Stimulated activated CD4-positive, alpha-beta T cell treated with anti-CD3 and anti-CD28 coated beads, Interleukin-12 subunit alpha, Interleukin-12 subunit beta, amount 100 ng/mL, for 4 hours (primary cell): Measurements from ENCODE around the gene PCSK2.
"Not testable (repeated sequence)": the region's sequence is repeated elsewhere in the genome, so short reads cannot be mapped to it uniquely, and the experiment has no call there.

Source experiments
- DNase-seq: peaks from one replicate; pipeline ENCODE4 v3.0.0-alpha.2; 2020

Gene PCSK2, protein sequence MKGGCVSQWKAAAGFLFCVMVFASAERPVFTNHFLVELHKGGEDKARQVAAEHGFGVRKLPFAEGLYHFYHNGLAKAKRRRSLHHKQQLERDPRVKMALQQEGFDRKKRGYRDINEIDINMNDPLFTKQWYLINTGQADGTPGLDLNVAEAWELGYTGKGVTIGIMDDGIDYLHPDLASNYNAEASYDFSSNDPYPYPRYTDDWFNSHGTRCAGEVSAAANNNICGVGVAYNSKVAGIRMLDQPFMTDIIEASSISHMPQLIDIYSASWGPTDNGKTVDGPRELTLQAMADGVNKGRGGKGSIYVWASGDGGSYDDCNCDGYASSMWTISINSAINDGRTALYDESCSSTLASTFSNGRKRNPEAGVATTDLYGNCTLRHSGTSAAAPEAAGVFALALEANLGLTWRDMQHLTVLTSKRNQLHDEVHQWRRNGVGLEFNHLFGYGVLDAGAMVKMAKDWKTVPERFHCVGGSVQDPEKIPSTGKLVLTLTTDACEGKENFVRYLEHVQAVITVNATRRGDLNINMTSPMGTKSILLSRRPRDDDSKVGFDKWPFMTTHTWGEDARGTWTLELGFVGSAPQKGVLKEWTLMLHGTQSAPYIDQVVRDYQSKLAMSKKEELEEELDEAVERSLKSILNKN

DNA sequence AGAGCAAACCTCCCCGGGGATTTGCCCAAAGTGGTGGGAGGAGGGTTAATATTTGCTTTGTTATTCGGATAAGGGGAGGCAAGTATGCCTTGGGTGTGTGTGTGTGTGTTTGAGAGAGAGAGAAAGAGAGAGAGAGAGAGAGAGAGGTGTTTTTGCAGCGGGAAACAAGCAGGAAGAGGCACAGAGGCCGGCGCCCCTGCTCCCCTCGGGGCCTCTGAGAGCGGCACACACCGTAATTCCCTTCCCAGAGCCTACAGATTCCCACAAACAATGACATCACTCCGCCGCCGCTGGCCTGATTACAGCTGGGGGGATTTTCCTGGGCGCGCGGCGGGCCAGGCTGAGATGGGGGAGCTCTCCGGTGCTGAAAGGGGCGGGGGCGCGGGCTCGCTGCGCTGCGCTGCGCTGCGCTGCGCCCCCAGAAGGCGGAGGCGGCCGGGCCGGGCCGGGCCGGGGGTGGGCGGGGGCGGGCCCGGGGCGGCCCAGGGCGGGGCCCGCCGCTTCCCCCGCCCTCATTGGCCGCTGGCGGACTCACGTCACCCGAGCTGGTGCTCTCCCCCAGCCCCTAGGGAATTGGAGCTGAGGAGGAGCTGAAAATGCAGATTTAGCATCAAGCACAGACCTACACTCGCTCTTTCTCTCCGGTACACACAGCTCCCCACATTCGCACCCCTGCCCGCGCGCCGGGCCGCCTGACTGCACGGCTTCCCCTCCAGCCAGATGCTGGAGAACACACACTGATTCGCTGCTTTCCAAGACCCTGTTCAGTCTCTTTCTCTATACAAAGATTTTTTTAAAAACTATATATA lies at the start of gene PCSK2:
Gene PCSK2, plus strand, starts transcription at position 631 of the 809 bp plus-strand sequence. CDS start 266 bp downstream, outside the sequence.
- no peak for DNase-seq

DNA sequence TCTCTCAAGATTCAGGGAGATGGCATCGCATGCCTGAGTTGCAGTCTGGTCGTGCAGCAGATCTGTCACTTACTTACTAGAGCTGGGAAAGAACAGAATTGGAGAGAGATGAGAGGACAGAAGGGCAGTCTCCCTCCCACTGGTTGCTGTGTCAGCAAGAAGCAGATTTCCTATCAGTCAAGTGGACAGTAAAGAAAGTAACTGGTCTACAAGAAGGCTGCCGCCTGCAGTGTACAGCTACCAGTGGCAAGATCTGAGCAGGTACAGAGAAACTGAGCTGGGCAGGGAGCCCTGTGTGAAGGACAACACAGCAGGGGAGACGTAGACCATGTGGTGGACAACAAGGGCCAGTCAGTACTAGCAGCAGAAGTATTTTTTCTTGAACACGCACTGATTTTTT lies 49.5 kb upstream of the PCSK2 start:
- no peak for DNase-seq

DNA sequence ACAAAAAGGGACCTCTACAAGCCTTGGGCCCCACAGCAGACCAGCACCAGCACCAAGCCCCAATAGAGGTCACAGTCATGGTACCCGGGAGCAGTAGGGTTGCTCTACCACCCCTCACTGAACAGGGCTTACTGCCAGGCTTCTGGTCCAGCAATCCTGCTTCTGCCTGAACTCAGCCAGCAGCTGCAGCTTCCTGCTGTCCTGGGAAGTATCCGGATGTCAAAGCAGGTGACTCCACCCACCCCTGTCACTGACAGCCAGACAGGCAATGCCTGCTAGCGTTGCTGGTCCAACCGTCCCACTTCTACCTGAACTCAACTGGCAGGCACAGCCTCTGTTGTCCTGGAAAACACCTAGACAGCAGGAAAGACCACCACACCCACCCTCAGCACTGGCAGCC lies 47.0 kb upstream of the PCSK2 start:
- no peak for DNase-seq

DNA sequence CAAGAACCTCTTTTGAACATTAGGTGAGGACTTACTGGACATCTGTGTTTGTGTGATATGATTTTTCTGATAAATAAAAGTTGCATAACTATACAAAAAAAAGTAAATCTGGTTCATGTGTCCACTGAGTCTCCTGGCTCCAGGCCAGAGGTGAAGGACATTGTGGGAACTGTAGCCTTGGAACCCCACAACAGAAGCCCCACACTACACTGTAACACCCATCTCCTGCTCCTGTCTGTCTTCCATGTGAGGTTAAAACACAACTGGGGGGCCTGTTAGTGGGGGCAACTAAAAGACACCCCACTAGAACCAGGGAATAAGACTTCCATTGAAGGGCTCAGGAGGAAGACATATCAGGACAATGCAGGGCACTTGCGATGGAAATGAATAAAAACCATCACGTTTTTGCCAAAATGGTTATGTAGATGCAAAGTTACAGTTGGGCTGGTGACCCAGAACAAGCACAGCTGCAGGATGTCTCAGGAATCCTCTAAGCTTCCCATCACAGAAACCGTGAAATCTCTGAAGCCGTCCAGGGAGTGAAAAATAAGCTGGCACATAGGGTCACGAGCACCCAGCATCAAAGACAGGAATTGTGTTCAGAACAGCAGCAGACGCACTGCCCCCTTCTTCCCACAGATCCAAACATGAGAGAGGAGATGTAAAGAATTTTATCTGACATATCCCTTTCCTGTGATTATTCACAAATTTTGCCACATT lies 36.7 kb upstream of the PCSK2 start:
- no peak for DNase-seq

GRCh38 chr20:17197041-17197440 lies 29.8 kb upstream of the PCSK2 start:
- no peak for DNase-seq

GRCh38 chr20:17202030-17202429 lies 24.8 kb upstream of the PCSK2 start:
- DNase-seq = no peak

DNA sequence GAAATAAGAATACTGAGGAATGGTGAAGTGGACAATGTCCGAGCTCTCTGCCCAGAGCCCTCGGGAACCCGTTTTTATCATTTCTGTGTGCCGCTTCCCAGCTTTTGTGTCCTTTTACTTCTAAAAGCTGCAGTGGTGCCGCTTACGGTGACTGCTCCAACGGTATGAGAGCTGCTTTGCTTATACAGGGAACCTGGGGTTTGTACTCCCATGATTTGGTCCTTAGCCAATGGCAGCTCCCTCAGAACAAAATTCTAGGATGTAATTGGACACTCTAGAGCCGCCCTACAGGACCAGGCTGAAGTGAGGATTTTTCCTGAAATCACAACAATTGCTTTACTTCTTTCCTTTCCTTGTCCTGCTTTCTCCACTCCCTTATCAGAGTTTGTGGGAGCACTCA lies 24.2 kb upstream of the PCSK2 start:
- no peak for DNase-seq

- no peak for DNase-seq
These were observed 21.6 kb upstream of the PCSK2 start for GRCh38 chr20:17205084-17205813.

- no peak for DNase-seq
These were observed 16.5 kb upstream of the PCSK2 start for GRCh38 chr20:17210387-17210786.

- DNase-seq = no peak
These were observed 15.9 kb upstream of the PCSK2 start for GRCh38 chr20:17210983-17211382.

- DNase-seq = no peak
These were observed 11.7 kb upstream of the PCSK2 start for GRCh38 chr20:17215167-17215566.

DNA sequence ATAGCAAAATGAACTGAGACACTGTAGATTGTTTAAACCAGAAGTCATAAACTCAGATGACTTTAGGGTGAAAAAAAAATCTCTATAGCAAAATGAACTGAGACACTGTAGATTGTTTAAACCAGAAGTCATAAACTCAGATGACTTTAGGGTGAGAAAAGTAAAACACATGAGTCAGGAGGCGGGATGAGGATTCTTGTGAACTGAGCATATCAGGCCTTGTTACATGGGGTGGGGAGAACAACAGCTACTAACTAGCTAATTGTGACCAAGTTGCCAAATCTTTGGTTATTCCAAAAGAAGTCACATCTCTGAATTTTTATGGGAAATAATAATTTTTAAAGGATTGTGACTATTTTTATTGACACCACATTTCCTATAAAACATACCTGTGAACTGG lies 7.0 kb upstream of the PCSK2 start:
- not testable (repeated sequence) for DNase-seq

- no peak for DNase-seq
These were observed 3.3 kb upstream of the PCSK2 start for GRCh38 chr20:17223553-17223952.

- DNase-seq = no peak
These were observed 910 bp upstream of the PCSK2 start for GRCh38 chr20:17225851-17226409.

DNA sequence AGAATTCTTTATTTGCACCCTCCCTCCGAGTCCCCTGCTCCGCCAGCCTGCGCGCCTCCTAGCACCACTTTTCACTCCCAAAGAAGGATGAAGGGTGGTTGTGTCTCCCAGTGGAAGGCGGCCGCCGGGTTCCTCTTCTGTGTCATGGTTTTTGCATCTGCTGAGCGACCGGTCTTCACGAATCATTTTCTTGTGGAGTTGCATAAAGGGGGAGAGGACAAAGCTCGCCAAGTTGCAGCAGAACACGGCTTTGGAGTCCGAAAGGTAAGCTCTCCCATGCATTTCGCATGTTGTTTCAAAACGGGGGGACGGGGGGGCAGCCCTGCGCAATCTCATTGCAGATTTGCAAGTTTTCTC lies 357 bp downstream of the PCSK2 start:
- DNase-seq = no peak

DNA sequence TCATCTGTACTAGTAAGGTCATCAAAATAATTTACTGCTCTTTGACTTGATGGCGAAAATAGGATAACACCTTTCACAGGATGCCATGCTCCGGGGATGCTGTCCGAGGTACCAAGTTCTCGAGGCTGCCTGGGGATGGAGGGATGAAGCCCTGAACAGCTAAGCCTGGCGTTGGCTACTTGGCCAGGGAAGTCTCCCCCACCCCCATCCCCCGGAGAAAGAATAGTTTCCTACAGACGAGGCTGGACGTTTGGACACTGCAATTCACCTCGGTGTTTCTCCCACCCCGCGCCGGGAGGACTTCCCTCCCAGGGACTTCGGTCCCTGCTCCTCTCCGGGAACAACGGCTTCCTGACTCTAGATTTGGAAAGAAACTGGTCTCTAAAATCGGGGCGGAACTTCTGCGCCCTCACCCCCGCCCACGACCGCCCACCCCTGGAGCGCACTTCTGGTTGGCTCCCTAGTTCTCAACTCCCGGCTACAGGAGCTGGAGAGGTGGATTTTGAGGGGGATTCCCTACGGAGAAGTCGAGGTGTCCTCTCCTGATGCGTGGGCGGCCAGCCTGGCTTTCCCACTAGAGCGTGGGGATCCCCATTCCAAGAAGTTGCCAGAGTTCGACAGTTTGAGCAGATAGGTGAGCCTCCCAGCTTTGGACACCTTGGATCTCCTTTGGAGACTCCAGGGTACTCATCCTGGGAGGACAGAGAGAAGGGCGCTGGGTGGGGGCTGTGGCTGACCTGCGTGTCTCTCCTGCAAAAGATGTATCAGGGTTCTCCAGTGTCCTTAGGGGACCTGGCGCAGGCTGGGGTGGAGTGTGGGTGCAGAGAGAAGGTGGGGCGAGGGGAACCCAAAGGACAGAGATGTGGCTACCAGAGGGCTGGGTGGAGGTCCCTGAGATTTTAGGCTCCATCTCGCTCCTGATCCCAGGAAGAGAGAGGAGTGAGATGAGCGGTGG lies 1.1 kb downstream of the PCSK2 start:
- no peak for DNase-seq

GRCh38 chr20:17228624-17229061 lies 1.8 kb downstream of the PCSK2 start:
- DNase-seq = no peak

- DNase-seq = no peak
These were observed 2.4 kb downstream of the PCSK2 start for GRCh38 chr20:17229256-17229655.

DNA sequence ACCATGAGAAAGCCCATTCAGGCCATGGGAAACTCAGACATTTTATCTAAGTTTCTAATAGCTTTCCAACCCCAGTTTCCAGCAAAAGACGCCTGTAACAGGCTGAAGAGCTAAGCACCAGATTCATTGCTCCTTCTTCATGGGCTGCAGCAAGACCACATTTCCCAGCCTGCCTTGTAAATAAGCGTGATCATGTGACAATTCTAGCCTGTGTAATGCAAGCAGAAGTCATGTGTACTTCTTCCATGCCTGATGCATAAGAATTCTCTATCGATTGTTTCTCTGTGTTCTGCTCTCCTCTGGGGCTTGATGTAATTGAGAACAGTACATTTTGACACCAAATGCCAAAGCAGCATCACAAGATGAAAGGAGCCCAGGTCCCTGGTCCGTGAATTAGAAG lies 6.8 kb downstream of the PCSK2 start:
- DNase-seq = no peak

GRCh38 chr20:17236766-17237165 lies 9.9 kb downstream of the PCSK2 start:
- no peak for DNase-seq

- DNase-seq = no peak
These were observed 21.4 kb downstream of the PCSK2 start for GRCh38 chr20:17248224-17248623.
